Sigmoid colon (tissue), 7 donors: ENCODE measurements around the gene DND1. TPM values are rescaled to one million over a fixed set of nuclear protein-coding genes. Genes with fewer than 3 reads are reported as not detected.
A peak's percentile ranks its signal among the peaks of the same experiment; 100 is the strongest.

ENCODE experiments used
- DNase-seq: peaks from one replicate; pipeline ENCODE4 v3.0.0-alpha.2; 2019
- H3K27ac ChIP-seq, 4 donors: fragments of 200-600 bp; sonication (generic); one replicate each; pipeline ENCODE4 v1.5.1; 2016 to 2019; ENCODE audit warnings: mild to moderate bottlenecking in 1 of 4
- H3K27me3 ChIP-seq, 3 donors: fragments of 200-600 bp; sonication (generic); one replicate each; pipeline ENCODE4 v1.5.1; 2019; ENCODE audit warnings: mild to moderate bottlenecking in 1 of 3
- H3K36me3 ChIP-seq, 4 donors: fragments of 200-600 bp; sonication (generic); one replicate each; pipeline ENCODE4 v1.5.1; 2016 to 2019
- H3K4me1 ChIP-seq, 4 donors: fragments of 200-600 bp; sonication (generic); one replicate each; pipeline ENCODE4 v1.5.1; 2017 to 2019
- H3K4me3 ChIP-seq, 4 donors: fragments of 200-600 bp; sonication (generic); one replicate each; pipeline ENCODE4 v1.5.1; 2017 to 2019; ENCODE audit warnings: mild to moderate bottlenecking in 2 of 4, moderate library complexity in 1 of 4
- H3K9me3 ChIP-seq, 4 donors: fragments of 200-600 bp in 3 of 4; sonication (generic) in 3 of 4; one replicate each; pipeline versions ENCODE4 v1.5.1 to v1.6.1; 2013 to 2019
- EP300 ChIP-seq, 4 donors: sonication (generic); formaldehyde crosslinking; IDR thresholded peaks; one replicate each; pipeline ENCODE4 v1.6.1; 2017; ENCODE audit warnings: antibody characterized with exemption in 4 of 4
- POLR2A ChIP-seq, 2 donors: fragments of 450-650 bp; IDR thresholded peaks; one replicate each; pipeline ENCODE4 v1.6.1; 2016; ENCODE audit warnings: antibody characterized with exemption in 2 of 2, mild to moderate bottlenecking in 2 of 2, moderate library complexity in 2 of 2
- POLR2AphosphoS5 ChIP-seq, 4 donors: sonication (generic); formaldehyde crosslinking; IDR thresholded peaks; one replicate each; pipeline ENCODE4 v1.6.1; 2017; ENCODE audit warnings: antibody characterized with exemption in 4 of 4
- WGBS, 2 donors: extraction: QIAGEN DNeasy Blood & Tissue Kit; methylation state at CpG; one replicate each; pipeline ENCODE4 v1.1.7; 2013; 5-methylcytosine and 5-hydroxymethylcytosine counted together
- intact Hi-C: fragments of 100-400 bp; cut with DNase I; formaldehyde crosslinking; loops from one replicate; pipeline ENCODE4 v1.15.1; 2023
- polyA plus RNA-seq, 3 donors: library from polyadenylated mRNA; stranded (reverse); fragments of 200-250 nt; gene quantifications; one replicate each; pipeline ENCODE4 v1.2.3, GENCODE V29; 2013
- total RNA-seq, 4 donors: library from RNA; depleted of rRNA; stranded (reverse); fragments of >200 nt; gene quantifications; one replicate each; pipeline ENCODE4 v1.1.0, GENCODE V29; 2016
- TF ChIP-seq, protein P1 (sequence below), 4 experiments: fragments of 450-650 bp in 3 of 4; fragments of 200-600 bp in 1 of 4; IDR thresholded peaks; one replicate each; pipeline ENCODE4 v1.5.1; 2016 to 2019; ENCODE audit warnings: antibody characterized with exemption in 4 of 4, mild to moderate bottlenecking in 3 of 4, moderate library complexity in 2 of 4
- donor health status: healthy with polysubstance abuse.
- donor health status: Bipolar disorder and iron deficiency.
- donor health status: healthy.

Gene DND1
- total and polyA plus RNA-seq, 7 donors: 0.36 to 2.4 (median 0.69) TPM; not detected in 2

- peak; percentile 81 for DNase-seq
- TF ChIP-seq EP300 (IDR thresholded peaks at IDR 0.05) (no peak), POLR2AphosphoS5 (IDR thresholded peaks at IDR 0.05) (peak in 3 of 4 donors; percentile 33 to 42 (median 38)), POLR2A (IDR thresholded peaks at IDR 0.05) (peak in 1 of 2 donors; percentile 14)
- TF ChIP-seq, protein P1, sequence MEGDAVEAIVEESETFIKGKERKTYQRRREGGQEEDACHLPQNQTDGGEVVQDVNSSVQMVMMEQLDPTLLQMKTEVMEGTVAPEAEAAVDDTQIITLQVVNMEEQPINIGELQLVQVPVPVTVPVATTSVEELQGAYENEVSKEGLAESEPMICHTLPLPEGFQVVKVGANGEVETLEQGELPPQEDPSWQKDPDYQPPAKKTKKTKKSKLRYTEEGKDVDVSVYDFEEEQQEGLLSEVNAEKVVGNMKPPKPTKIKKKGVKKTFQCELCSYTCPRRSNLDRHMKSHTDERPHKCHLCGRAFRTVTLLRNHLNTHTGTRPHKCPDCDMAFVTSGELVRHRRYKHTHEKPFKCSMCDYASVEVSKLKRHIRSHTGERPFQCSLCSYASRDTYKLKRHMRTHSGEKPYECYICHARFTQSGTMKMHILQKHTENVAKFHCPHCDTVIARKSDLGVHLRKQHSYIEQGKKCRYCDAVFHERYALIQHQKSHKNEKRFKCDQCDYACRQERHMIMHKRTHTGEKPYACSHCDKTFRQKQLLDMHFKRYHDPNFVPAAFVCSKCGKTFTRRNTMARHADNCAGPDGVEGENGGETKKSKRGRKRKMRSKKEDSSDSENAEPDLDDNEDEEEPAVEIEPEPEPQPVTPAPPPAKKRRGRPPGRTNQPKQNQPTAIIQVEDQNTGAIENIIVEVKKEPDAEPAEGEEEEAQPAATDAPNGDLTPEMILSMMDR (IDR thresholded peaks at IDR 0.05): no peak
- peak within 1 kb of the TSS; percentile 39 to 60 (median 51) for H3K4me3 ChIP-seq
- H3K36me3 ChIP-seq: no peaks in the 10 kb centered on the region
- intact Hi-C loops: no loop called here
- peak within 1 kb of the TSS; percentile 66 to 79 (median 78) for H3K27ac ChIP-seq
- no peaks in the 10 kb centered on the region for H3K9me3 ChIP-seq
- H3K27me3 ChIP-seq: no peaks in the 10 kb centered on the region
- H3K4me1 ChIP-seq: peaks cover 0 to 20% (median 15%) of the 10 kb centered on the region in 4 donors
- WGBS, 2 donors: 1 to 11% methylated on average over 16 of the region's 16 CpGs
These were observed 40.3 kb downstream of the DND1 start, which contains the start of gene CD14 for GRCh38 chr5:140633021-140633471. TSS of gene CD14 (minus strand) at chr5:140633175. CDS start at chr5:140633071, 104 bp downstream.

- WGBS, 2 donors: 1% methylated on average over 51 of the region's 51 CpGs
- peak; percentile 81 for DNase-seq
- Histone ChIP-seq H3K27me3 (no peaks in the 10 kb centered on the region), H3K36me3 (no peaks in the 10 kb centered on the region), H3K4me1 (peaks cover 0 to 20% (median 15%) of the 10 kb centered on the region in 4 donors), H3K4me3 (peak overlapping the region; percentile 39 to 60 (median 51)), H3K27ac (peak overlapping the region; percentile 66 to 79 (median 78)), H3K9me3 (no peaks in the 10 kb centered on the region)
- intact Hi-C loops: no loop called here
- TF ChIP-seq EP300 (IDR thresholded peaks at IDR 0.05) (no peak), POLR2AphosphoS5 (IDR thresholded peaks at IDR 0.05) (peak in 2 of 4 donors; percentile 4 to 20)
These were observed 40.9 kb downstream of the DND1 start for GRCh38 chr5:140632366-140633020.

DNA sequence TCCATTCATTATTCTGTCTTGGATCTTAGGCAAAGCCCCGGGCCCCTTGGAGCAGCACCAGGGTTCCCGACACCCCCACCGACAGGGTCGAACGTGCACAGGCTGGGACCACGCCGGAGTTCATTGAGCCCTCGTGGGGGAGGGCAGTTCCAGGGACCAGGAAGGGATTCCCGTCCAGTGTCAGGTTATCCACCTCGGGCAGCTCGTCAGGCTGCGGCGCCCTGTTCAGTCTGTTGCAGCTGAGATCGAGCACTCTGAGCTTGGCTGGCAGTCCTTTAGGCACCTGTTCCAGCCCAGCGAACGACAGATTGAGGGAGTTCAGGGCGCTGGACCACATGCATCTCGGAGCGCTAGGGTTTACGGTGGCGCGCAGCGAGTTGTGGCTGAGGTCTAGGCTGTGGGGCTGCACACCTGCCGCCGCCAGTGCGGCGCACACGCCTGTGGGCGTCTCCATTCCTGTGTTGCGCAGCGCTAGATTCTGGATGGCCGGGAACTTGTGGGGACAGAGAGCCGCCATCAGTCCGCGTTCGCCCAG is 41.5 kb downstream of the DND1 start:
- Histone ChIP-seq H3K4me3 (peak overlapping the region; percentile 39 to 60 (median 51)), H3K27ac (peak overlapping the region; percentile 66 to 79 (median 78)), H3K36me3 (no peaks in the 10 kb centered on the region), H3K9me3 (no peaks in the 10 kb centered on the region), H3K4me1 (peaks cover 0 to 20% (median 15%) of the 10 kb centered on the region in 4 donors), H3K27me3 (no peaks in the 10 kb centered on the region)
- WGBS, 2 donors: 2 to 11% methylated on average over 36 of the region's 36 CpGs
- TF ChIP-seq, protein P1 (IDR thresholded peaks at IDR 0.05): no peak
- TF ChIP-seq POLR2A (IDR thresholded peaks at IDR 0.05) (no peak), POLR2AphosphoS5 (IDR thresholded peaks at IDR 0.05) (no peak), EP300 (IDR thresholded peaks at IDR 0.05) (no peak)
- intact Hi-C loops: no loop called here
- no peak for DNase-seq

GRCh38 chr5:140631036-140631417 is 42.3 kb downstream of the DND1 start:
- peak overlapping the region in 3 of 4 donors; percentile 45 to 60 (median 57) for H3K4me3 ChIP-seq
- DNase-seq: no peak
- peak overlapping the region in 3 of 4 donors; percentile 78 to 79 (median 78) for H3K27ac ChIP-seq
- intact Hi-C loops: no loop called here
- no peaks in the 10 kb centered on the region for H3K27me3 ChIP-seq
- 57 to 77% methylated on average over 4 of the region's 4 CpGs for WGBS, 2 donors
- H3K36me3 ChIP-seq: no peaks in the 10 kb centered on the region
- peaks cover 0 to 20% (median 15%) of the 10 kb centered on the region in 4 donors for H3K4me1 ChIP-seq
- TF ChIP-seq POLR2A (IDR thresholded peaks at IDR 0.05) (no peak), EP300 (IDR thresholded peaks at IDR 0.05) (no peak), POLR2AphosphoS5 (IDR thresholded peaks at IDR 0.05) (peak in 1 of 4 donors; percentile 35)
- TF ChIP-seq, protein P1 (IDR thresholded peaks at IDR 0.05): no peak
- H3K9me3 ChIP-seq: no peaks in the 10 kb centered on the region
